ENCODE results near the gene KIAA1671. TPM values are rescaled to one million over a fixed set of nuclear protein-coding genes. Genes with fewer than 3 reads are reported as not detected.

Gene KIAA1671
- total RNA-seq, 4 donors from 2014 or later = 7.6 to 26.1 (median 16.7) TPM

DNA sequence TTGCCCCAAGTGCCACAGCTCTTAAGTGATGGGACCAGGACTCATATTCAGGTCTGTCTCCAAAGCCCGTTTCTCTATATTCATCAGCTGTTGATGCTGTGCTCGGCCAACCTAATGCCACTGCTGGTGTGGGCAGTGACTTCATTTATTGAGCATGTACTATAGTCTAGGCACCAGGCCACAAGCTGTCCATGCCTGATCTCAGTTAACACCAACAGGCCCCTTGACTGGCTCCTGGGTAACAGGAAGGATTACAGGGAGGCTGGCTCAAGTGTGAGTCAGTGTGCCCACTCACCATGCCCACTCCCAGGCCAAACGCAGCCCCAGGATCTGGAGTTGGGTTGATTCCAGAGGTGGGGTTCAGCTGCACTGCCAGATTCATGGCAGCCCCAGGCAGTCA lies 258.3 kb downstream of the KIAA1671 start:
- Histone ChIP-seq H3K4me1 (no peaks in the 10 kb centered on the region), H3K27ac (no peak overlapping the region), H3K4me3 (no peak overlapping the region), H3K27me3 (no peaks in the 10 kb centered on the region), H3K9me3 (peaks cover 0 to 3% of the 10 kb centered on the region in 2 donors), H3K36me3 (no peaks in the 10 kb centered on the region)
- TF ChIP-seq, protein P1, sequence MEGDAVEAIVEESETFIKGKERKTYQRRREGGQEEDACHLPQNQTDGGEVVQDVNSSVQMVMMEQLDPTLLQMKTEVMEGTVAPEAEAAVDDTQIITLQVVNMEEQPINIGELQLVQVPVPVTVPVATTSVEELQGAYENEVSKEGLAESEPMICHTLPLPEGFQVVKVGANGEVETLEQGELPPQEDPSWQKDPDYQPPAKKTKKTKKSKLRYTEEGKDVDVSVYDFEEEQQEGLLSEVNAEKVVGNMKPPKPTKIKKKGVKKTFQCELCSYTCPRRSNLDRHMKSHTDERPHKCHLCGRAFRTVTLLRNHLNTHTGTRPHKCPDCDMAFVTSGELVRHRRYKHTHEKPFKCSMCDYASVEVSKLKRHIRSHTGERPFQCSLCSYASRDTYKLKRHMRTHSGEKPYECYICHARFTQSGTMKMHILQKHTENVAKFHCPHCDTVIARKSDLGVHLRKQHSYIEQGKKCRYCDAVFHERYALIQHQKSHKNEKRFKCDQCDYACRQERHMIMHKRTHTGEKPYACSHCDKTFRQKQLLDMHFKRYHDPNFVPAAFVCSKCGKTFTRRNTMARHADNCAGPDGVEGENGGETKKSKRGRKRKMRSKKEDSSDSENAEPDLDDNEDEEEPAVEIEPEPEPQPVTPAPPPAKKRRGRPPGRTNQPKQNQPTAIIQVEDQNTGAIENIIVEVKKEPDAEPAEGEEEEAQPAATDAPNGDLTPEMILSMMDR (IDR thresholded peaks at IDR 0.05) = no peak
- no peak for TF ChIP-seq POLR2A (IDR thresholded peaks at IDR 0.05)
- intact Hi-C loops (cut with DNase I; ENCODE audit: low total_unique reads) = no loop called here
- no peak for DNase-seq

- Histone ChIP-seq H3K27ac (no peak overlapping the region), H3K4me1 (no peaks in the 10 kb centered on the region), H3K4me3 (no peak overlapping the region), H3K27me3 (no peaks in the 10 kb centered on the region), H3K36me3 (no peaks in the 10 kb centered on the region), H3K9me3 (peaks cover 0 to 3% of the 10 kb centered on the region in 2 donors)
- intact Hi-C loops (cut with DNase I; ENCODE audit: low total_unique reads) = no loop called here
- no peak for DNase-seq
- no peak for TF ChIP-seq POLR2A (IDR thresholded peaks at IDR 0.05)
- TF ChIP-seq, protein P1 (IDR thresholded peaks at IDR 0.05) = no peak
These were observed 259.8 kb downstream of the KIAA1671 start for GRCh38 chr22:25212337-25212736.

DNA sequence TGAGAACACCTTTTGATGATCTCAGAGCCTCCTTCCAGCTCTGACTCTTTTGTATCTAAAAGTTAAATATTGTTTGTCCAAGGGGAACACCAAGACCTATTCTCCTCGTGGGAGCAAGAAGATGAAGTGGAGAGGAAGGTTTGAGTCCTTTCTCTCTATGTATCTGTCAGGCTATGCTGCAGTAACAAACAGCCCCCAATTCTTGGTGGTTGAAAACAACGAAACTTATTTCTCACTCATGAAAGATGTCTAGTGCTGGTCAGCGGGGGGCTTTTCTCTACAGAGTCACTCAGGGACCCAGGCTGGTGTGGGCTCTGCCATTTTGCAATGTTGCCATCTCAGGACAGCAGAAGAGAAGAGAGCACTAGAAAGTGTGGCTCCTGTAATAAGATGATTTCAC lies 260.7 kb downstream of the KIAA1671 start:
- TF ChIP-seq, protein P1 (IDR thresholded peaks at IDR 0.05) = no peak
- no peak for TF ChIP-seq POLR2A (IDR thresholded peaks at IDR 0.05)
- Histone ChIP-seq H3K27me3 (no peaks in the 10 kb centered on the region), H3K36me3 (no peaks in the 10 kb centered on the region), H3K9me3 (peaks cover 0 to 3% of the 10 kb centered on the region in 2 donors), H3K4me3 (no peak overlapping the region), H3K4me1 (no peaks in the 10 kb centered on the region), H3K27ac (no peak overlapping the region)
- intact Hi-C loops (cut with DNase I; ENCODE audit: low total_unique reads) = no loop called here
- DNase-seq = no peak

DNA sequence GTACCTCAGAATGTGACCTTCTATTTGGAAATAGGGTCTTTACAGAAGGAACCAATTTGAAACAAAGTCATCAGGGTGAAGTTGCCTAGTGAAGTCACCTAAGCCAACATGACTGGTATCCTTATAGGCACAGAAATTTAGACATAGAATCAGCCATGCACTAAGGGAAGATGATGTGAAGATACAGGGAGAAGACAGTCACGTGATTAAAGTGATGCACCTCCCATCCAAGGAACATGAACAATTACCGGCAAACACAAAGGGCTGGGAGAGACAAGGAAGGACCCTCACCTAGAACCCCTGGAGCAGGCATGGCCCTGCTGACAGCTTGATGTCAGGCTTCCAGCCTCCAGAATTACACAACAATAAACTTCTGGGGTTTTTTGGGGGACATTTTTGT lies 263.7 kb downstream of the KIAA1671 start:
- TF ChIP-seq POLR2A (IDR thresholded peaks at IDR 0.05) = no peak
- TF ChIP-seq, protein P1 (IDR thresholded peaks at IDR 0.05) = no peak
- no peaks in the 10 kb centered on the region for H3K36me3 ChIP-seq
- H3K4me1 ChIP-seq = no peaks in the 10 kb centered on the region
- no peaks in the 10 kb centered on the region for H3K27me3 ChIP-seq
- intact Hi-C loops (cut with DNase I; ENCODE audit: low total_unique reads) = no loop called here
- DNase-seq = no peak
- no peak overlapping the region for H3K4me3 ChIP-seq
- peaks cover 0 to 3% of the 10 kb centered on the region in 2 donors for H3K9me3 ChIP-seq
- H3K27ac ChIP-seq = no peak overlapping the region

DNA sequence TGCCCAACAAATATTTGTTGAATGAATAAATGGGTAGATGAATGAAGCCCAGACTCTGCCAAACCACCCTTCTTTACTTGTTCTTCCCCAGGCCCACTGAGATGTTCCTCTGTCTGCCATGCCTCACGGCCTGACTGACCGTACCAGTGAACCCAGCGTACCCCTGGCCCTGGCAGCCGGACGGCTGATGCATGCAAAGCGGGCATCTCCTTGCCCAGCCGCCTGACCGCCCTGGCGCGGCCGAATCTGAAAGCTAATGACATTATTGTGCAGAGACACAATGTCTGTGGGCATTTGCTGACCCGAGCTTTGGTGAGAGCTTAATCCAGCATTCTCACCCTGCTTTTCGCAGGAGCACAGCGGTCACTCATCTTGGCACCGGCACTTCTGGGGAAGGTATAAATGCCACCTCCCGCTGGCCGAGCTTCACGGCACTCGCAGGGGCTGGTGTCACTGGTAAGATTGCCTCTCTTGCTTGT lies 266.7 kb downstream of the KIAA1671 start, which contains the start of gene CRYBB2:
CRYBB2 (plus strand) TSS at position 429 of the 479 bp plus-strand sequence. CDS start 1,791 bp downstream, outside the sequence.
- intact Hi-C loops (cut with DNase I; ENCODE audit: low total_unique reads) = no loop called here
- DNase-seq = no peak
- no peak for TF ChIP-seq POLR2A (IDR thresholded peaks at IDR 0.05)
- TF ChIP-seq, protein P1 (IDR thresholded peaks at IDR 0.05) = no peak
- no peak within 1 kb of the TSS for H3K27ac ChIP-seq
- H3K9me3 ChIP-seq = no peaks in the 10 kb centered on the region
- no peaks in the 10 kb centered on the region for H3K4me1 ChIP-seq
- H3K36me3 ChIP-seq = no peaks in the 10 kb centered on the region
- H3K27me3 ChIP-seq = no peaks in the 10 kb centered on the region
- H3K4me3 ChIP-seq = no peak within 1 kb of the TSS
